GM11168 (cell line): Measurements from ENCODE around the gene GNA12.

ENCODE experiments used
- in situ Hi-C: fragments of 300-500 bp; cut with MboI; formaldehyde crosslinking; loops from one replicate; pipeline ENCODE4 v1.12.0; 2022; ENCODE audit warnings: low sequenced_read_pairs; ENCODE audit not compliant: unreplicated experiment

GNA12 gene

DNA sequence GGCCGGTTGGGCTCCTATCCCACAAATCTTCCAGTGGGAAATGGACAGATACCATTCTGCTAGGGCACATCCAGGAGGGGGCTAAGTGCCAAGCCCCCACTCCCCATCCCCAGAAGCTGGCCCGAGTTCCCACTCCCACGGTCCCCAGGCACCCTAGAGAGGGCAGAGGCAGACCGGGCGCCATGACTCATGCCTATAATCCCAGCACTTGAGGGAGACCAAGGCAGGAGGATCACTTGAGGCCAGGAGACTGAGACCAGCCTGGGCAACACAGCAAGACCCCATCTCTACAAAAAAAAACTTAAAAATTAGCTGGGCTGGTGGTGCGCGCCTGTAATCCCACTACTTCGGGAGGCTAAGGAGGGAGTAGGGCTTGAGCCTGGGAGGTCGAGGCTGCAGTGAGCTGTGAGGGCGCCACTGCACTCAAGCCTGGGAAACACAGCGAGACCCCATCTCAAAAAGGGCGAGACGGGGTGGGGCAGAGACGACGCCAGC, 870 bp downstream of the GNA12 start:
- in situ Hi-C loops: no loop called here

DNA sequence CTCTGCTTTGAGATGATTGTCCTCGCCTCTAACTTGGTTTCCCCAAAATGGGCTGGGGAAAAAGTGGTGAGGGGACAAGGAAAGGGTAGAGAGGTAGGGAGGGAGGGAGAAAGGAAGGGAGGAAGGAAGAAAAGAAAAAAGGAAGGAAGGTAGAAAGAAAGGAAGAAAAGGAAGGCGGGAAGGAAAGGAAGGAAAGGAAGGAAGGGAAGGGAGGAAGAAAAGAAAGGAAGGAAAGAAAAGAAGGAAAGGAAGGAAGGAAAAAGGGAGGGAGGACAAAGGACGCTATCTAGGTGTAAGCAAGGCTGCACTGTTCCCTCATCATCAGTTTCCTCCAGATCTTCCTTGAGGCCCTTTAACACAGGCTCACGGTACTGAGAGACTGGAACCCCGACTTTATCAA, 2.2 kb downstream of the GNA12 start:
- in situ Hi-C loops: no loop called here

DNA sequence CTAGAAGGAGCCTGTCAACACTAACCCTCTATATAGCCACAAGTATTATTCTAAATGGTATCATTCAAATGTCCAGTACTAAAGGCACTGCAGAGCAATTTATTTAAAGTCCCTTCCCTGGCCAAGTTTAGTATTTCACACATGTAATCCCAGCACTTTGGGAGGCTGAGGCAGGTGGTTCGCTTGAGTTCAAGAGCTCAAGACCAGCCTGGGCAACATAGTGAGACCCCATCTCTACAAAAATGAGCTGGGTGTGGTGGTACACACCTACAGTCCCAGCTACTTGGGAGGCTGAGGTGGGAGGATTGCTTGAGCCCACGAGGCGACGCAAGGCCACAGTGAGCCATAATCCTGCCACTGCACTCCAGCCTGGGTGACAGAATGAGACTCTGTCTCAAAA, 3.6 kb downstream of the GNA12 start:
- in situ Hi-C loops: no loop called here

DNA sequence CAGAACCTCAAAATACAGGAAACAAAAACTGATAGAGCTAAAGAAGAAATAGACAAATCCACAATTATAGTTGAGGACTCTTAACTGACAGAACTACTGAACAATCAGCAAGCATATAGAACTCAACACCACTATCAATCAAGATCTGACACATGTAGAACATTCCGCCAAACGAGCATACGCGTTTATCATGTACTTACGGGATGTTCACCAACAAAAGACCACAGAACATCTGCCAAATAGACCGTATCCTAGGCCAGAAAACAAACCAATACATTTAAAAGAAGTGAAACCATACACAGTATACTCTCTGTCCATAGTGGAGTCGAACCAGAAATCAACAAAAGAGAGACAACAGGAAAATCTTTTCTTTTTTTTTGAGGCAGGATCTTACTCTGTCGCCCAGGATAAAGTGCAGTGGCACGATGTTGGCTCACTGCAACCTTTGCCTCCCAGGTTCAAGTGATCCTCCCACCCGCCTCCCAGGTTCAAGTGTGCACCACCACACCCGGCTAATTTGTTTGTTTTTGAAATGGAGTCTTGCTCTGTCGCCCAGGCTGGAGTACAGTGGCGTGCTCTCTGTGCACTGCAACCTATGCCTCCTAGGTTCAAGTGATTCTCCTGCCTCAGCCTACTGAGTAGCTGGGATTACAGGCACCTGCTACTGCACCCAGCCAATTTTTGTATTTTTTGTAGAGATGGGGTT, 5.1 kb downstream of the GNA12 start:
- in situ Hi-C loops: no loop called here

DNA sequence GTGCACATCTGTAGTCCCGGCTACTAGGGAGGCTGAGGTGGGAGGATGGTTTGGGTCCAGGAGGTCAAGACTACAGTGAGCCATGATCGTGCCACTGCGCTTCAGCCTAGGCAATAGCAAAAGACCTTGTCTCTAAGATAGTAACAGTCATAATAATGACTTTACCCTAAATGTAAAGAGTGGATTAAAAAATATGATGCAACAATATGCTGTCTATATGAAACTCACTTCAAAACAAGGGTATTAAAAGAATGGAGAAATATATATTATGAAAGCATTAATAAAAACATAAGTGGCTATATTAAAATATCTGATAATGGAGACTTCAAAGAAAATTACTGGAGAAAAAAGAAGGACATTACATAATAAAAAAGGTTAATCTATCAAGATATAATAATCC, 5.7 kb downstream of the GNA12 start:
- in situ Hi-C loops: no loop called here

DNA sequence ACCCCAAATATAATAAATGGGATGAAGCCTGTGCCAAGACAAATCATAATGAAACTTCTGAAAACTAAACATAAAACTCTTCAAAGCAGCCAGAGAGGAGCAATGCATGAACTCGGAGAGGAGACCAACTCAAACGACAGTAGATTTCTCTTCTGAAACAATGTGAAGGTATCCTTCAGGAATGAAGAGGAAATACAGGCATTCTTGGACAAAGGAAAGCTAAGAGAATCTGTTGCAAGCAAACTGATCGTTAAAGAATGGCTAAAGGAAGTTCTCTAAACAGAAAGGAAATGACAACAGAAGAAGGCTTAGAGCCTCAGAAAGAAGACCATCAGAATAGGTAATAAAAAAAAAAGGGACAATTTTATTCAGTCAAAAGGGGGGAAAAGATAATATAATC, 6.6 kb downstream of the GNA12 start:
- in situ Hi-C loops: no loop called here

DNA sequence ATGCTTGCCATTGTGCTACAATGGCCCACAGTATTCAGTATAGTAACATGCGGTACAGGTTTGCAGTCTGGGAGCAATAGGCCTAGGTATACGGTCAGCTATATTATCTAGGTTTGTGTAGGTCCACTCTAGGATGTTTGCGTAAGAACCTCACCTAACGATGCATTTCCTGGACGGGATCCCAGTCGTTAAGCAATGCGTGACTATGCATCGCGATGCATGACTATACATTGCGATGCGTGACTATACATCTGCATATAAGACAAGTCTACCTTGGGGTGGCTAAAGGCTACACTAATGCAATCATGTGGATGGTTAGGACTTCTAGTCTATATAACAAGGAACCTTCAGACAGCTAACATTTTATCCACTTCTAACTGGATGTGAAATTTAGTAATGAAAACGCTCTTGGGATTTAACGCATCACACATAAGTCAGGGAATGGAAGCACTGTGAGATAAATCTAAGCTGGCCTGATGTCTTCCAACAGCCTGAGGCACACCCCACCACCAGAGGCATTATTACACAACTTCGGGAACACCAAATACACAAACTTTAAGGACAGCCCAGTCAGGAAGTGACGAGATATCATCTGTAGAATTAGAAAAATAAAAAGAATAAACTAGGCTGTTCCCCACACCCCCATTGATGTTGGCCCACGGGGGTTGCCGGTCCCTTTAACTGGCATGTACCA, 9.2 kb downstream of the GNA12 start:
- in situ Hi-C loops: no loop called here

DNA sequence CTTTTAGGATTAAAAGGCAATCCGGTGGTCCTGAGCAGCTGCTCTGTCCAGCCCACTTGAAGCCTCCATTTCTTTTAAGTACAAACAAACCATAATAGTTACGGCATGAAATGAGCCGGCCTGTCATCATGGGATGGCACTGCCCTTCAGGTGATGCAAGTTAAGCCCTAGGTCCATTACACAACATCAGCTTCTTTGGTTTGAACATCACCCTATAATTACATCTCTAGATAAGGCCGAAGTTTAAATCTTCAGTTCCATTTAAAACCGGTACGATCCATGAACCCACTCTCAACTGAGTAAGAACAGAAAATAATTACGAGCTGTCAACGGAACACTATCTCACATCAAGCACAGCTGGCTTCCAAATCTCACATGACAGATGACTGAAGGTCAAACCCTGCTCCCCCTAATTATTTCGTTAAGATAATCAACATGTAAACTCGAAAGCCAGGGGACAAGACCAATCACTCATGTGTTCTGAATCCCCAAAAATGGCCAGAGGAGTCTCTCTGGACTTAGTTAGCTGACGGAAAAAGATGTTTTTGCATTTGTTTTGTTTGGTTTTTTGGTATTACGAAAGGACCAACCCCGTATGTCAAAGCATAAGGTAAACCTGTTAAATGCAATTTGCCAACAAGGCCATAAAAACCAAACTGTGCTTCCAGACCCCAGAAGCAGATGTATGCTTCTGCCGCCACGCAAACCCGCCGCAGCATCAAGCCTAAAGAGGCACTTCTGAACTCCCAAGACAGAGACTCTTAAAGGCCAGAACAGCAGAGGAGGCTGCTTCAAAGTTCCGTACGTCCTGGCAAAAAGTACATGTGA, 10.8 kb downstream of the GNA12 start:
- in situ Hi-C loops: no loop called here

DNA sequence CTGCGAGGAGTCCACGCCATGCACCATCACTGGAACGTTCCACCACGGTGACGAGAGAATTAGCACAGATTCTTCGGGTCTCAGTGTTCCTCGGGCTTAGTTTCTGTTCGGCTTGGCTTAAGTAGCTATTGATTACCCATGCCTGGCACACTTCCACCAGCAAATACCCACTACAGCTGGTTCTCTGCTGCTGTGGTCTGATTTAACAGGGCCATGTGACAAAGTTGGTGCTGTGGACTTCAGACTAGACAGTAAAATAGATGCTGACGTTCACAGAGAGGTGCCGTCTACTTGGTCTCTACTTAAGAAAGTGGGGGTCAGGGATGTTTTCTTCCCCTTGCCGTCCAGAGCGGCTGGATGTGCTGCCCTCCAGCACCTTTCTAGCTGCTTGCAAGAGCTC, 11.6 kb downstream of the GNA12 start:
- in situ Hi-C loops: no loop called here

DNA sequence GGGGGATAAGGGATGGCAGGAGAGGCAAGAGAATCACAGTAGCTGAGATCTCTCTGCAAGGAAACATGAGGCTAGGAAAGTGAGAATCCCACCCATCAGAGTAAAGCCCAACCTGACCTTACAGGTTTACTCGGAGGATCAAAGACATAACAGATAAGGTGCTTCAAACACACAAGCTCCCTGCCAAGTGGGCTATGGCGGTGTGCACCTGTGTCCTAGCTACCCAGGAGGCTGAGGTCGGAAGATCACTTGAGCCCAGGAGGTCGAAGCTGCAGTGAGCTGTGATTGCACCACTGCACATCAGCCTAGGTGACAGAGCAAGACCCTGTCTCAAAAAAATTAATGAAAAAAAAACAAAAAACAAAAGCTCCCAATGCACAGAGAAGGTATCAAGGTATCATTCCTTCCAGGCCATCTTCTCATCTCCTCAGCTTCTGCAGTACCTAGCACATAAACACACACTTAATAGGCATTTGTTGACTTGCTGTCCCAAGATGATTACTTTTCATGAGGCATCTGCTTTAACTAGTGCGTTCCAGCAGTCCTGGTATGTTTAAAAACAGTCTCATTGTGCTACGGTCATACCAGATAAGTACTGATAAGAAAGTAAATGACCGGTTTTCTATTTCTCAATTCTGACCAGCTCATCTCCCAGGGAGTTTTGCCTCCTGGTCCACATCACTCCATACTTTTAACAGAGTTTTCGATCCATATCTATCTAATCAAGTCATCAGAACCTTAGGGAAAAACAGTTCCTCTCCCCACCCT, 13.3 kb downstream of the GNA12 start:
- in situ Hi-C loops: no loop called here

DNA sequence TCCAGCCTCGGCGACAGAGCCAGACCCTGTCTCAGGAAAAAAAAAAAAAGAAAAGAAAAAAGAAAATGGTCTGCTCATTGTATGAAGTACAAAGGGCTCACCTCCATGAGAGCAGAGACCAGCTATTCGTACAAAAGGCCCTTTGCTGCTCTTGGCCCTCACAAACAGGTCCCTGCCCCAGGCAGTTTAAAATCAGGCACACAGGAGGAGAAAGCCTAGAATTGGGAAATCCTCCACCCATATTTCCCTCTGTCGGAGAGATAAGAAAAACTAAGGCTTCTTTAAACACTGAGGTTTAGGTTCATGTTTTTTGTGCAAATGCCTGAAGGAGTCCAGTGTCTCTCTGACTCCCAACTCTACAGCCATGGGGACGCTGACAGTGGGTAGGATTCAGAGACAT, 15.1 kb downstream of the GNA12 start:
- in situ Hi-C loops: no loop called here

DNA sequence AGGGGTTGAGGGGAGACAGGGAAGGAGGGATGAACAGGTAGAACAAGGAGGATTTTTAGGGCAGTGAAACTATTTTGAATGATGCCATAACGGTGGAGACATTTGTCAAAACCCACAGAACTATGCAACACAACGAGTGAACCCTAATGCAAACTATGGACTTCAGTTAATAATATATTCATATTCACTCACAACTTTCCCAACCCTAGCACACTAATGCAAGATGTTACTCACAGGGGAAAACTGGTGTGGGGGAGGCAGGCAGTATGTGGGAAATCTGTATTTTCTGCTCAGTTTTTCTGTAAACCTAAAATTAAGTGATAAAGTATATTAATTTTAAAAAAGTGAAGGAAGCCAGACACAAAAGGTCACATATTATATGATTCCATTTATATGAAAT, 17.3 kb downstream of the GNA12 start:
- in situ Hi-C loops: no loop called here

DNA sequence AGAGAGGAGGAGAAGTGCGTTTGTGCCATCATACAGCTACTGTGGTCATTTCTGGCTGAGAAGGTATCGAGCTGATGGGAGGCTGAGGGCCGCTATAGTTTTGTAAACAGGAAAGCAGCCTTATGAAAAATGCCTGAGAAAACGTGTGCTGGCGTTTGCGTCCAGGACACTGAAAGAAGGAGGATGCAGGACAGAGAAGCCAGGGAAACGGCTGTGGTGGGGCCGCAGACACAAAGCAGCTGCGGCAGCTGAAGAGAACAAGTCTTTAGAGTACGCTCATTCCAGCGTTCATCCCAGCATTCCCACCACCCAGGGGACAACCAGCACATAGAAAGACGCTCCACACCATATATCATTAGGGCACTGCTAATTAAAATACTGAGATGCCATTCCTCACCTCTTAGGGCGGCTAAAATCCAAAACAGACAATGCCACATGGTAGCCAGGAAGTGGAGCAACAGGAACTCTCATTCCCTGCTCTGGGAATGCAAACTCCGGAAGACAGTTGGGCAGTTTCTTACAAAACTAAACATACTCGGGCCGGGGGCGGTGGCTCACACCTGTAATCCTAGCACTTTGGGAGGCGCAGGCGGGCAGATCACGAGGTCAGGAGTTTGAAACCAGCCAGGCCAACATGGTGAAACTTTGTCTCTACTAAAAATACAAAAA, 18.4 kb downstream of the GNA12 start:
- in situ Hi-C loops: no loop called here

DNA sequence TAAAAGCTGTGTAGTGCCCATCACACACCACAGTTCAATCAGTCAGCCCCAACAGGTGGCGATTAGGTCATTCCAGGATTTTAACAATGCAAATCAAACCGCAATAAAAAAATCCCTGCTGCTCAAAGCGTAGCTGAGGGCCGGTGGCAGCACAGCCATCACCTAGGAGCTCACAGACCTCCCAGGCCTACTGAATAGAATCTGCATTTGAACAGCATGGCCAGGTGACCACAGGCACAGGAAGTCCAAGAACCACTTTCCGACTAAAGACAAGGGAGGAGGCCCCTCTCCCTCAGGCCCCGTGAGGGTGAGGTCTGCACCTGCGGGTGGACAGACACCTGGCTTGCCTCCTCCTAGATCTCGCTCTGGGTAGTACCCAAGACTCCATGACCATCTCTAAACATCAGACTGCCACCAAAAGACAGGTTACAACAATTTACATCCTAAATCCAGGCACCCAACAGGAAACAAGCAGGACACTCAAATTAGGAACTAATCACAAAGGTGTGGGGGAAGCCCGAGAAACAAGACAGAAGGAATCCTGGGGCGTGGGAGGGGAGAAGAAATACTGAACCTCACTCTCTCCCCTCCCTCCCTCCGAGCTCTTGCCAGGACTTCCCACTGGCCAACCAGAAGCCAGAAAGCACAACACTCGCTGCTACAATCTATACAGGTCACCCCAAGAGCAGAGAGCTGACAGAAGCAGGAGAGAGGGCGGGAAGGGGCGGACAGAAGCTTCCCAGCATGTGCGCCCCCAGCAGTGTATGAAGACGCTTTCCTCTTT, 19.2 kb downstream of the GNA12 start:
- in situ Hi-C loops: no loop called here

DNA sequence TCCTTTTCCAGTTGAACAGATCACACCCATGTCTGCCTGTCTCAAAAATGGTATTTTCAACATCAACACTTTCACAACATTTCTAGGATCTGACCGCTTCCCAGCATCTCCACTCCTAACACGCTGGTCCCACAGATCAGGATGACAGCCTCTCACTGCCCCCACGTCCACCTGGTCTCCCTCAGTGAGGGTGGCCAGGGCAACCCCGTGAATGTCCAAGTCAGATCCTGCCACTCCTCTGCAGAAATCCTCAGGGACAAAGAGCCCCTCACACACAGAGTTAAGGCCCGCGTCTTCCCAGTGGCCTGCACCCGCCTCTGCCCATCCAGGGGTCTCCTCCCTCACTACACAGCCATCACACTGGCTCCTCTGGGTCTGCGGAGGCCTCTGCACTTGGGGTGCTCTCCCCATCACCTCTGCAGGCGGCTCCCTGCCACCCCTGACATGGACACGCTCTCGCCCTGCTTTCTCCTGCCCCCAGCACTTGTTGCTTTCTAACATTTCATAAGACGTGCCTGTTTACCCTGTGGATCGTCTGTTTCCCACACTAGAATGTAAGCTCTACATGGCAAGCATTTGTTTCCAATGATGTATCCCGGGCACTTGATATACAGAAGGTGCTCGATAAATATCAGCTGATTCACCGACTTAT, 20.0 kb downstream of the GNA12 start:
- in situ Hi-C loops: no loop called here

DNA sequence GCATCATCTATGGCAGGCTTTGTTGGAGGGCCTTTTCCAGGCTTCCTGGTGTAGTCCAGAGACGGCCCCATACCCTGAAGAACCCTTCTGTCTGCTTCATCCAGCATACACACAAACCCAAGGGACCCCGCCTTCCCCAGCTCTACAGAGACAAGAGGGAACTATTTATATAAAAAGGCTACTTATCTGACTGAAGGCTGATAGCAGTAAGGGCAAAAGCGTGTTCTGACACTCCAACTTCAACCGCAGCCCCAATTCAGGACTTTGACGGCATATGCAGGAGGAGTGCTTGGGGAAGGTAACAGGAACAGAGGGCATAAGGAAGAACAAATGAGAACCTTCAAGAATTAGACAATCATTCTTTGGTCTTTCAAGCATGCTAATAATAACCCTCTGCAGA, 21.0 kb downstream of the GNA12 start:
- in situ Hi-C loops: no loop called here

DNA sequence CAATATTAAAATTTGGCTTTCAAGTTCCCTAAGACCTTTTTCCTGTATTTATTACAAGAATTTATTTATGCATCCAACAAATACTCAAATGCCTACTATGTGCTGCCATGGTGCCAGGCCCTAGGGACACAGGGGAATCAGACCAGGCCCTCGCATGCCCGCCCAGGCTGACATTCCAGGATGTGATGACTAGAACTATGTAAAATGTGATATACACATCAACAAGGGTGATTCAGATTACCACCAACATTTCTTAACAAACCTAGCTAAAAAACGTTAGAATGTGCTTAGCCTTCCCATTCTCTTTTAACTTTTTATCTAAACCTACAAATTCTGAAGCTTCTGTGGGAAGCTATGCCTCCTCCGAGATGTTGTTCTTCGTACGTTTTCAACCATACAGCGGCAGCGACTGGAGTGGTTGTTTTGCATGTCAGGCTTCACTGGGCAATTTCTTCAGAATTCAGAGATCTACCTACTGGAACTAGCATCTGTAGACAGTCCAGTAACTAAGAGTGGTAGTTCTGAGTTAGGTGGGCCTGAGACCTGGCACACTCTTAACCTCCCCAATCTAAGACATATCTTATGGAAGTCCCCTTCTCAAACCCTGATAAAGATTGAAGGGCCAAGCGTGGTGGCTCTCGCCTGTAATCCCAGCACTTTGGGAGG, 22.1 kb downstream of the GNA12 start:
- in situ Hi-C loops: no loop called here

DNA sequence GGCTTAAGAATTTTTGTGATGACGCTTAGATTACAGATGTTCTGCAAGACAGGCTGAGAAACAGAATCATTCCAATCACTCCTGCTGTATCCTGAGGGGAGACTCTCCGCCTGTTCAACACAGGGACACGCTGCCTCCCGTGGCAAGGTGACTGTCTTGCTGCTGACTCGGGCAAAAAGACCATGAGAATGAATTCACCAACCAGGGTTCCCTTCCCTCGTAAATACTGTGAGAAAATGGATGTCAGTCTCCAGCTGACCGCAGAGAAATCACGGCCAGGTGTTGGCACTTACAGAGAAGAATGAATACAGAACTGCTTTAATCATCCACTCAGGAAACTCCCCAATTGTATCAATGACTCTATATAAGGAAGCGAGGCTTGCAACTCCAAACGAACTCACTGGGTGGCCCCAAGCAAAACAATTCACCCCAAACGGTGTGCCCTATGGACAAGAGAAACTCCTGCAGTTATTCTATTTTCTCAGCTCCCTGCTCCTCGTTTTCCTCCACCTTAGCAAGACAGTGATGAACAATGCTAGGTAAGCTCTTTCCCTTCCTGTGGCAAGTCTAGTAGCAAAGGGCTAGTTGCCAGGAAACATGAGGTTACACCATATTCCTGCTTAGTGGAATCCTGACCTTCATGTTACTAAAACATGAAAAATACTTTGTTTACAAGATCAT, 22.8 kb downstream of the GNA12 start:
- in situ Hi-C loops: no loop called here
